Fibroblast of lung (primary cell): ENCODE measurements around the gene ZNF765. TPM values are rescaled to one million over a fixed set of nuclear protein-coding genes. Genes with fewer than 3 reads are reported as not detected.

Experiments
- DNase-seq, 2 donors: peaks; one replicate each; pipeline versions ENCODE4 v3.0.0 to v3.0.0-alpha.2; 2010; ENCODE audit warnings: low read depth in 2 of 2
- H2AFZ ChIP-seq: 2 replicates; pipeline ENCODE4 v1.5.1; 2012; ENCODE audit warnings: low read length, control low read depth, inconsistent platforms
- H3K27ac ChIP-seq: 2 replicates; pipeline ENCODE4 v1.5.1; 2011; ENCODE audit warnings: low read length, control low read depth; ENCODE audit not compliant: insufficient read depth
- H3K27me3 ChIP-seq: 2 replicates; pipeline ENCODE4 v1.5.1; 2011; ENCODE audit warnings: mild to moderate bottlenecking, low read length; ENCODE audit not compliant: control insufficient read depth, insufficient read depth
- H3K36me3 ChIP-seq: 2 replicates; pipeline ENCODE4 v1.5.1; 2011; ENCODE audit warnings: low read length; ENCODE audit not compliant: control insufficient read depth, insufficient read depth
- H3K4me1 ChIP-seq: 2 replicates; pipeline ENCODE4 v1.5.1; 2011; ENCODE audit warnings: low read length; ENCODE audit not compliant: control insufficient read depth, insufficient read depth; ENCODE audit errors: extremely low read depth
- H3K4me2 ChIP-seq: 2 replicates; pipeline ENCODE4 v1.5.1; 2011; ENCODE audit warnings: low read length, control low read depth; ENCODE audit not compliant: insufficient read depth; ENCODE audit errors: extremely low read depth
- H3K4me3 ChIP-seq, 4 experiments: fragments of 200-600 bp in 1 of 4; sonication (generic) in 1 of 4; replicated peaks in 1 of 4; 2 replicates each; pipeline ENCODE4 v1.5.1; 2011 to 2016; ENCODE audit warnings: low read length in 4 of 4, low read depth in 3 of 4, mild to moderate bottlenecking in 3 of 4, control low read depth in 2 of 4, inconsistent platforms in 1 of 4, mixed read lengths in 1 of 4; ENCODE audit not compliant: insufficient read depth in 1 of 4; ENCODE audit errors: control extremely low read depth in 1 of 4
- H3K79me2 ChIP-seq: 2 replicates; pipeline ENCODE4 v1.5.1; 2012; ENCODE audit warnings: mild to moderate bottlenecking, low read length, inconsistent platforms; ENCODE audit not compliant: control insufficient read depth, insufficient read depth
- H3K9ac ChIP-seq: 2 replicates; pipeline ENCODE4 v1.5.1; 2011; ENCODE audit warnings: mild to moderate bottlenecking, low read length, control low read depth; ENCODE audit not compliant: insufficient read depth
- H3K9me3 ChIP-seq: 2 replicates; pipeline ENCODE4 v1.5.1; 2012; ENCODE audit warnings: low read depth, low read length; ENCODE audit not compliant: control insufficient read depth, insufficient read depth
- H4K20me1 ChIP-seq: 2 replicates; pipeline ENCODE4 v1.5.1; 2011; ENCODE audit warnings: low read length; ENCODE audit not compliant: control insufficient read depth, insufficient read depth; ENCODE audit errors: extremely low read depth
- EZH2 ChIP-seq: IDR thresholded peaks from 2 replicates; pipeline ENCODE4 v1.5.1; 2012; ENCODE audit warnings: low read length, control low read depth, mild to moderate bottlenecking; ENCODE audit errors: missing control alignments
- polyA plus RNA-seq, 2 donors: library from polyadenylated mRNA; depleted of rRNA in 1 of 2; stranded (reverse) in 1 of 2; unstranded in 1 of 2; fragments of >200 nt; gene quantifications; 2 replicates each; pipeline ENCODE4 v1.2.1, GENCODE V29; 2011 to 2012; ENCODE audit warnings: missing spikeins in 1 of 2
- total RNA-seq: library from RNA; depleted of rRNA; stranded (reverse); fragments of >200 nt; gene quantifications from 2 replicates; pipeline ENCODE4 v1.2.1, GENCODE V29; 2014
- TF ChIP-seq, protein P1 (sequence below), 2 donors: IDR thresholded peaks in 1 of 2; conservative IDR thresholded peaks in 1 of 2; 1 replicate in 1 of 2; 2 replicates in 1 of 2; pipeline ENCODE4 v1.5.1; 2011 to 2012; ENCODE audit warnings: low read length in 2 of 2, control low read depth in 1 of 2, inconsistent platforms in 1 of 2, low read depth in 1 of 2, mild to moderate bottlenecking in 1 of 2

The ZNF765 gene
- total and polyA plus RNA-seq, 2 donors (not counting 1 experiment from before 2014, with no cell fraction given) = 5.3 to 14.7 TPM

GRCh38 chr19:53374288-53374687 lies 20.7 kb upstream of the ZNF765 start:
- no peaks in the 10 kb centered on the region for H4K20me1 ChIP-seq
- no peaks in the 10 kb centered on the region for H3K4me1 ChIP-seq
- H3K36me3 ChIP-seq = no peaks in the 10 kb centered on the region
- H3K9ac ChIP-seq = no peak overlapping the region
- no peak overlapping the region for H3K27ac ChIP-seq
- H3K27me3 ChIP-seq = no peaks in the 10 kb centered on the region
- H3K4me3 ChIP-seq = no peak overlapping the region
- H3K4me2 ChIP-seq = no peak overlapping the region
- TF ChIP-seq, protein P1, sequence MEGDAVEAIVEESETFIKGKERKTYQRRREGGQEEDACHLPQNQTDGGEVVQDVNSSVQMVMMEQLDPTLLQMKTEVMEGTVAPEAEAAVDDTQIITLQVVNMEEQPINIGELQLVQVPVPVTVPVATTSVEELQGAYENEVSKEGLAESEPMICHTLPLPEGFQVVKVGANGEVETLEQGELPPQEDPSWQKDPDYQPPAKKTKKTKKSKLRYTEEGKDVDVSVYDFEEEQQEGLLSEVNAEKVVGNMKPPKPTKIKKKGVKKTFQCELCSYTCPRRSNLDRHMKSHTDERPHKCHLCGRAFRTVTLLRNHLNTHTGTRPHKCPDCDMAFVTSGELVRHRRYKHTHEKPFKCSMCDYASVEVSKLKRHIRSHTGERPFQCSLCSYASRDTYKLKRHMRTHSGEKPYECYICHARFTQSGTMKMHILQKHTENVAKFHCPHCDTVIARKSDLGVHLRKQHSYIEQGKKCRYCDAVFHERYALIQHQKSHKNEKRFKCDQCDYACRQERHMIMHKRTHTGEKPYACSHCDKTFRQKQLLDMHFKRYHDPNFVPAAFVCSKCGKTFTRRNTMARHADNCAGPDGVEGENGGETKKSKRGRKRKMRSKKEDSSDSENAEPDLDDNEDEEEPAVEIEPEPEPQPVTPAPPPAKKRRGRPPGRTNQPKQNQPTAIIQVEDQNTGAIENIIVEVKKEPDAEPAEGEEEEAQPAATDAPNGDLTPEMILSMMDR (conservative IDR thresholded peaks at IDR 0.05 in 1 of 2, IDR thresholded peaks at IDR 0.05 in 1 of 2; ENCODE audit: low read depth in 1 of 2, low read length in 2 of 2) = no peak
- TF ChIP-seq EZH2 = no peak
- no peaks in the 10 kb centered on the region for H3K9me3 ChIP-seq
- H2AFZ ChIP-seq = no peak overlapping the region
- DNase-seq = no peak
- H3K79me2 ChIP-seq = no peaks in the 10 kb centered on the region

- H3K9me3 ChIP-seq = no peaks in the 10 kb centered on the region
- DNase-seq = no peak
- no peaks in the 10 kb centered on the region for H3K79me2 ChIP-seq
- H3K9ac ChIP-seq = no peak overlapping the region
- no peaks in the 10 kb centered on the region for H3K27me3 ChIP-seq
- no peak overlapping the region for H3K4me3 ChIP-seq
- H4K20me1 ChIP-seq = no peaks in the 10 kb centered on the region
- no peaks in the 10 kb centered on the region for H3K4me1 ChIP-seq
- no peaks in the 10 kb centered on the region for H3K36me3 ChIP-seq
- H2AFZ ChIP-seq = no peak overlapping the region
- TF ChIP-seq, protein P1 (conservative IDR thresholded peaks at IDR 0.05 in 1 of 2, IDR thresholded peaks at IDR 0.05 in 1 of 2; ENCODE audit: low read depth in 1 of 2, low read length in 2 of 2) = no peak
- TF ChIP-seq EZH2 = no peak
- H3K27ac ChIP-seq = no peak overlapping the region
- H3K4me2 ChIP-seq = no peak overlapping the region
Observed at GRCh38 chr19:53374743-53375142, 20.2 kb upstream of the ZNF765 start.

DNA sequence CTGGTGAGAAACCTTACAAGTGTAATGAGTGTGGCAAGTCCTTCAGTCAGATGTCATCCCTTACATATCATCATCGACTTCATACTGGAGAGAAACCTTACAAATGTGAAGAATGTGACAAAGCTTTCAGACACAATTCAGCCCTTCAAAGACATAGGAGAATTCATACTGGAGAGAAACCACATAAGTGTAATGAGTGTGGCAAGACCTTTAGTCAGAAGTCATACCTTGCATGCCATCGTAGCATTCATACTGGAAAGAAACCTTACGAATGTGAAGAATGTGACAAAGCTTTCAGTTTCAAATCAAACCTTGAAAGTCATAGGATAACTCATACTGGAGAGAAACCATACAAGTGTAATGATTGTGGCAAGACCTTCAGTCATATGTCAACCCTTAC lies 13.6 kb upstream of the ZNF765 start:
- no peaks in the 10 kb centered on the region for H3K27me3 ChIP-seq
- no peak overlapping the region for H3K4me2 ChIP-seq
- H3K4me3 ChIP-seq = no peak overlapping the region
- H4K20me1 ChIP-seq = no peaks in the 10 kb centered on the region
- no peaks in the 10 kb centered on the region for H3K36me3 ChIP-seq
- no peaks in the 10 kb centered on the region for H3K9me3 ChIP-seq
- DNase-seq = no peak
- no peak overlapping the region for H3K27ac ChIP-seq
- TF ChIP-seq, protein P1 (conservative IDR thresholded peaks at IDR 0.05 in 1 of 2, IDR thresholded peaks at IDR 0.05 in 1 of 2; ENCODE audit: low read depth in 1 of 2, low read length in 2 of 2) = no peak
- TF ChIP-seq EZH2 = no peak
- no peaks in the 10 kb centered on the region for H3K79me2 ChIP-seq
- H3K9ac ChIP-seq = no peak overlapping the region
- no peak overlapping the region for H2AFZ ChIP-seq
- H3K4me1 ChIP-seq = no peaks in the 10 kb centered on the region
